ENCODE results near the gene SORCS2. TPM values are rescaled to one million over a fixed set of nuclear protein-coding genes. Genes with fewer than 3 reads are reported as not detected.

The SORCS2 gene
- polyA plus RNA-seq, 1 of the 3 experiments (the other 2 are of a cell fraction), result 1.6 TPM

DNA sequence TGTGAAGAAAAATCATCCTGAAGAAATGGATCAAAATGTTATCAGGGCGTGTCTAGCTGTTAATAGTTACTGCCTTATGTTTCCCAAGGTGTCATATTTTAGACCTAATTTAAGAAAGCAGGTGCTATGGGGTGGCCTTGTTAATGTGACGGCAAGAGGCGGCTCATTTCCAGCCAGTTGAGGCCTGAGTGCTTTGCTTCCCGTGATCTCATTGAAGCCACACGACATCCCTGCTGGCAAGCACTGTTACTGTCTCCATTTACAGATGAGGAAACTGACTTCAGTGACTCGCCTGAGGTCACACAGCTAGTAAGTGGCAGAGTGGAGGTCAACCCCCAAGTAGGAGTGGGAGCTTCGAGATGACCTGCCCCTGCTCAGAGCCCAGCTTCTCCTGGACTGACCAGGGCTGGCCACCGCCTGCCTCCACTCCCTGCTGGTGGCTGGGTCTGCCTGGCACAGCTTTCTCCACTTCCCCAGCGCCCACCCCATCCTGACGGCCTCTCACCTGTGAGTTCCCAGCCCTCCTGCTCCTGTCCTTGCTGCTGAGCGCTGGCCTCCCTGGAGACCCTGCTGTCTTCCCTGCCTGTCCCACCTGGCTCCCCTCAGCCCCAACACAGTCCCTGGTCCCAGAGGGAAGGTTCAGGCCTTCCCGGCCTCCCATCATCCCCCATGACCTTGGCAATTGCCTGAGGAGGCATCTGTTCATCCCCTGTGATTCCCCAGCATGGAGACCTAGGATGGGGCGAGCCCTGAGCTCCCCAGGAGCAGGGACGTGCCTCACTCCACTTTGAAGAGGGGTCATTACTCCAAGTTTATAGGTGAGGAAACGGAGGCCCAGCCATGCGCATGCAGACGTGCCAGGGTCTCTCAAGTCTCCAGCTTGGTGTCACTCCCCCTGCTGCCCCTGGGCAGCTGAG lies 47.7 kb upstream of the SORCS2 start (continued):
- TF ChIP-seq, protein P1, sequence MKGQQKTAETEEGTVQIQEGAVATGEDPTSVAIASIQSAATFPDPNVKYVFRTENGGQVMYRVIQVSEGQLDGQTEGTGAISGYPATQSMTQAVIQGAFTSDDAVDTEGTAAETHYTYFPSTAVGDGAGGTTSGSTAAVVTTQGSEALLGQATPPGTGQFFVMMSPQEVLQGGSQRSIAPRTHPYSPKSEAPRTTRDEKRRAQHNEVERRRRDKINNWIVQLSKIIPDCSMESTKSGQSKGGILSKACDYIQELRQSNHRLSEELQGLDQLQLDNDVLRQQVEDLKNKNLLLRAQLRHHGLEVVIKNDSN (IDR thresholded peaks at IDR 0.05; ENCODE audit: borderline replicate concordance, low read depth), result no peak
- TF ChIP-seq TCF12 (IDR thresholded peaks at IDR 0.05) (no peak), FOXJ3 (CRISPR knock-in tag; IDR thresholded peaks at IDR 0.05) (no peak), CHD2 (IDR thresholded peaks at IDR 0.05; ENCODE audit: low read length, partially characterized antibody) (no peak), GATA2 (CRISPR knock-in tag; IDR thresholded peaks at IDR 0.05) (no peak)

DNA sequence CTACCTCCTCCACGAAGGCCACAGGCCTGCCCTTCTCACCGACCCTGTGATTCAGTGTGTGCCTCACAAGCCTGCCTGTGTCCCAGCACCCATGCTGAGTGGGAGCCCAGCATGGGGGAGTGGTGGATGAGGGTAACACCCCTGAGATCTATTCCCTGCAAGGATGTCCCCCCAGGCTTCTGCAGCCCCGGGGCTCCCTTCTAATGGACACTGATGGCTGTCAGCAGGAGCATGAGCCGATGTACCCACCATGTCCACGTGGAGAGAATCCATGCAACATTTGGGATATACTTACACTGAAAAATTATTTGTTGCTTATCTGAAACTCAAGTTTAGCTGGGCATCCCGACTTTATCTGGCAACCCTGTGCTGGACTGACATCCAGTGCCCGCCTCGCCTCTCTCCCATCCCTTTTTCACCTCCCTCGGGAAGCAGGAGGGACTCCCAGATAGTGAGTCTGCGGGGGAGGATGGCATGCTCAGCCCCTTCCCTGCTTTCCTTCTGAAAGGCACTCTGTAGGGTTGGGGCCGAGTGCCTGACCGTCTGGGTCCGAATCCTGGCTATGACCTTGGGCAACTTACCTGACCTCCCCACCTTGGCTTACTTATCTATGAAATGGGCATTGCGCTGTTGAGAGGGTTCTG lies 46.9 kb upstream of the SORCS2 start:
- no peaks in the 10 kb centered on the region for H3F3A ChIP-seq (replicated peaks; ENCODE audit: insufficient read depth)
- ChIA-PET POLR2A (no interaction called here), CTCF (interaction anchor here (1.0 to 1.4 kb wide), 3 partner anchors 12 to 650 kb away, joined by 3 to 4 read pairs (median 3); no protein-coding TSS in a partner anchor)
- H3K9me3 ChIP-seq, result no peaks in the 10 kb centered on the region
- H2AFZ ChIP-seq (ENCODE audit: low read depth), result no peak overlapping the region
- H3K79me2 ChIP-seq (ENCODE audit: insufficient read depth), result no peaks in the 10 kb centered on the region
- H3K4me1 ChIP-seq (ENCODE audit: control insufficient read depth in 1 of 2, insufficient read depth in 2 of 2, low read depth in 1 of 2, low read length in 1 of 2), result no peaks in the 10 kb centered on the region
- H3K9ac ChIP-seq, result no peak overlapping the region
- no peaks in the 10 kb centered on the region for H3K36me3 ChIP-seq (replicated peaks in 1 of 2; ENCODE audit: control insufficient read depth in 1 of 2, insufficient read depth in 2 of 2, low read length in 1 of 2)
- 64% methylated on average over 13 of the region's 14 CpGs for WGBS (ENCODE audit: low lambda C conversion rate)
- no peak for DNase-seq
- H3K27me3 ChIP-seq (ENCODE audit: insufficient read depth), result 0 out of 2 replicates have a peak, but pooled peaks cover 10% of the 10 kb centered on the region
- no peak overlapping the region for H3K4me2 ChIP-seq
- H3K4me3 ChIP-seq (ENCODE audit: low read depth in 2 of 2, low read length in 1 of 2), result no peak overlapping the region
- no peaks in the 10 kb centered on the region for H3K9me2 ChIP-seq
- H3K27ac ChIP-seq (ENCODE audit: low read depth in 2 of 2, low read length in 1 of 2), result no peak overlapping the region
- H4K20me1 ChIP-seq (ENCODE audit: insufficient read depth), result no peaks in the 10 kb centered on the region
- TF ChIP-seq FOSL2 (IDR thresholded peaks at IDR 0.05; ENCODE audit: borderline replicate concordance, low read depth) (no peak), SIN3A (IDR thresholded peaks at IDR 0.05; ENCODE audit: borderline replicate concordance, low read depth, low read length) (no peak), YY1 (IDR thresholded peaks at IDR 0.05; ENCODE audit: low read depth) (no peak), EZH2phosphoT487 (IDR thresholded peaks at IDR 0.05; ENCODE audit: borderline replicate concordance, low read depth) (no peak), FOXM1 (IDR thresholded peaks at IDR 0.05; ENCODE audit: low read depth) (no peak), NRF1 (IDR thresholded peaks at IDR 0.05; ENCODE audit: low read depth, low read length) (no peak), TAF1 (IDR thresholded peaks at IDR 0.05; ENCODE audit: borderline replicate concordance, low read depth, low read length) (no peak), CHD2 (IDR thresholded peaks at IDR 0.05; ENCODE audit: low read length, partially characterized antibody) (no peak), MEF2A (IDR thresholded peaks at IDR 0.05; ENCODE audit: borderline replicate concordance, low read depth) (no peak), GABPA (IDR thresholded peaks at IDR 0.05; ENCODE audit: low read depth) (no peak), JUND (IDR thresholded peaks at IDR 0.05) (no peak), TEAD4 (IDR thresholded peaks at IDR 0.05; ENCODE audit: borderline replicate concordance, insufficient read depth) (no peak), GATA2 (CRISPR knock-in tag; IDR thresholded peaks at IDR 0.05) (no peak), RXRA (IDR thresholded peaks at IDR 0.05; ENCODE audit: borderline replicate concordance, low read depth) (no peak)
- TF ChIP-seq, protein P2, sequence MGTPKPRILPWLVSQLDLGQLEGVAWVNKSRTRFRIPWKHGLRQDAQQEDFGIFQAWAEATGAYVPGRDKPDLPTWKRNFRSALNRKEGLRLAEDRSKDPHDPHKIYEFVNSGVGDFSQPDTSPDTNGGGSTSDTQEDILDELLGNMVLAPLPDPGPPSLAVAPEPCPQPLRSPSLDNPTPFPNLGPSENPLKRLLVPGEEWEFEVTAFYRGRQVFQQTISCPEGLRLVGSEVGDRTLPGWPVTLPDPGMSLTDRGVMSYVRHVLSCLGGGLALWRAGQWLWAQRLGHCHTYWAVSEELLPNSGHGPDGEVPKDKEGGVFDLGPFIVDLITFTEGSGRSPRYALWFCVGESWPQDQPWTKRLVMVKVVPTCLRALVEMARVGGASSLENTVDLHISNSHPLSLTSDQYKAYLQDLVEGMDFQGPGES (IDR thresholded peaks at IDR 0.05; ENCODE audit: low read depth, low read length), result no peak
- TF ChIP-seq, protein P3, sequence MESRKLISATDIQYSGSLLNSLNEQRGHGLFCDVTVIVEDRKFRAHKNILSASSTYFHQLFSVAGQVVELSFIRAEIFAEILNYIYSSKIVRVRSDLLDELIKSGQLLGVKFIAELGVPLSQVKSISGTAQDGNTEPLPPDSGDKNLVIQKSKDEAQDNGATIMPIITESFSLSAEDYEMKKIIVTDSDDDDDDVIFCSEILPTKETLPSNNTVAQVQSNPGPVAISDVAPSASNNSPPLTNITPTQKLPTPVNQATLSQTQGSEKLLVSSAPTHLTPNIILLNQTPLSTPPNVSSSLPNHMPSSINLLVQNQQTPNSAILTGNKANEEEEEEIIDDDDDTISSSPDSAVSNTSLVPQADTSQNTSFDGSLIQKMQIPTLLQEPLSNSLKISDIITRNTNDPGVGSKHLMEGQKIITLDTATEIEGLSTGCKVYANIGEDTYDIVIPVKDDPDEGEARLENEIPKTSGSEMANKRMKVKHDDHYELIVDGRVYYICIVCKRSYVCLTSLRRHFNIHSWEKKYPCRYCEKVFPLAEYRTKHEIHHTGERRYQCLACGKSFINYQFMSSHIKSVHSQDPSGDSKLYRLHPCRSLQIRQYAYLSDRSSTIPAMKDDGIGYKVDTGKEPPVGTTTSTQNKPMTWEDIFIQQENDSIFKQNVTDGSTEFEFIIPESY (IDR thresholded peaks at IDR 0.05; ENCODE audit: borderline replicate concordance, low read depth), result no peak
- TF ChIP-seq, protein P4, sequence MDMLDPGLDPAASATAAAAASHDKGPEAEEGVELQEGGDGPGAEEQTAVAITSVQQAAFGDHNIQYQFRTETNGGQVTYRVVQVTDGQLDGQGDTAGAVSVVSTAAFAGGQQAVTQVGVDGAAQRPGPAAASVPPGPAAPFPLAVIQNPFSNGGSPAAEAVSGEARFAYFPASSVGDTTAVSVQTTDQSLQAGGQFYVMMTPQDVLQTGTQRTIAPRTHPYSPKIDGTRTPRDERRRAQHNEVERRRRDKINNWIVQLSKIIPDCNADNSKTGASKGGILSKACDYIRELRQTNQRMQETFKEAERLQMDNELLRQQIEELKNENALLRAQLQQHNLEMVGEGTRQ (IDR thresholded peaks at IDR 0.05; ENCODE audit: borderline replicate concordance, low read depth, low read length), result no peak
- TF ChIP-seq, protein P5, sequence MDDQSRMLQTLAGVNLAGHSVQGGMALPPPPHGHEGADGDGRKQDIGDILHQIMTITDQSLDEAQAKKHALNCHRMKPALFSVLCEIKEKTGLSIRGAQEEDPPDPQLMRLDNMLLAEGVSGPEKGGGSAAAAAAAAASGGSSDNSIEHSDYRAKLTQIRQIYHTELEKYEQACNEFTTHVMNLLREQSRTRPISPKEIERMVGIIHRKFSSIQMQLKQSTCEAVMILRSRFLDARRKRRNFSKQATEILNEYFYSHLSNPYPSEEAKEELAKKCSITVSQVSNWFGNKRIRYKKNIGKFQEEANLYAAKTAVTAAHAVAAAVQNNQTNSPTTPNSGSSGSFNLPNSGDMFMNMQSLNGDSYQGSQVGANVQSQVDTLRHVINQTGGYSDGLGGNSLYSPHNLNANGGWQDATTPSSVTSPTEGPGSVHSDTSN (IDR thresholded peaks at IDR 0.05), result no peak
- TF ChIP-seq, protein P6, sequence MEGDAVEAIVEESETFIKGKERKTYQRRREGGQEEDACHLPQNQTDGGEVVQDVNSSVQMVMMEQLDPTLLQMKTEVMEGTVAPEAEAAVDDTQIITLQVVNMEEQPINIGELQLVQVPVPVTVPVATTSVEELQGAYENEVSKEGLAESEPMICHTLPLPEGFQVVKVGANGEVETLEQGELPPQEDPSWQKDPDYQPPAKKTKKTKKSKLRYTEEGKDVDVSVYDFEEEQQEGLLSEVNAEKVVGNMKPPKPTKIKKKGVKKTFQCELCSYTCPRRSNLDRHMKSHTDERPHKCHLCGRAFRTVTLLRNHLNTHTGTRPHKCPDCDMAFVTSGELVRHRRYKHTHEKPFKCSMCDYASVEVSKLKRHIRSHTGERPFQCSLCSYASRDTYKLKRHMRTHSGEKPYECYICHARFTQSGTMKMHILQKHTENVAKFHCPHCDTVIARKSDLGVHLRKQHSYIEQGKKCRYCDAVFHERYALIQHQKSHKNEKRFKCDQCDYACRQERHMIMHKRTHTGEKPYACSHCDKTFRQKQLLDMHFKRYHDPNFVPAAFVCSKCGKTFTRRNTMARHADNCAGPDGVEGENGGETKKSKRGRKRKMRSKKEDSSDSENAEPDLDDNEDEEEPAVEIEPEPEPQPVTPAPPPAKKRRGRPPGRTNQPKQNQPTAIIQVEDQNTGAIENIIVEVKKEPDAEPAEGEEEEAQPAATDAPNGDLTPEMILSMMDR (IDR thresholded peaks at IDR 0.05), result no peak

Measured in SK-N-SH (cell line).